Hepatocyte (in vitro differentiated cells): ENCODE data around the gene GRM6.

Experiments used
- EZH2 ChIP-seq: fragments of 200-600 bp; sonication (generic); IDR thresholded peaks from 2 replicates; pipeline ENCODE4 v1.6.1; 2016; ENCODE audit warnings: antibody characterized with exemption, mild to moderate bottlenecking, borderline replicate concordance
- EZH2phosphoT487 ChIP-seq: fragments of 200-600 bp; sonication (generic); IDR thresholded peaks from one replicate; pipeline ENCODE4 v1.6.1; 2018; ENCODE audit warnings: antibody characterized with exemption, mild to moderate bottlenecking, low read depth, moderate library complexity; ENCODE audit not compliant: unreplicated experiment, severe bottlenecking
- TF ChIP-seq, protein P1 (sequence below): fragments of 200-600 bp; sonication (generic); IDR thresholded peaks from 2 replicates; pipeline ENCODE4 v1.5.1; 2016; ENCODE audit warnings: antibody characterized with exemption, mild to moderate bottlenecking; ENCODE audit not compliant: poor library complexity

DNA sequence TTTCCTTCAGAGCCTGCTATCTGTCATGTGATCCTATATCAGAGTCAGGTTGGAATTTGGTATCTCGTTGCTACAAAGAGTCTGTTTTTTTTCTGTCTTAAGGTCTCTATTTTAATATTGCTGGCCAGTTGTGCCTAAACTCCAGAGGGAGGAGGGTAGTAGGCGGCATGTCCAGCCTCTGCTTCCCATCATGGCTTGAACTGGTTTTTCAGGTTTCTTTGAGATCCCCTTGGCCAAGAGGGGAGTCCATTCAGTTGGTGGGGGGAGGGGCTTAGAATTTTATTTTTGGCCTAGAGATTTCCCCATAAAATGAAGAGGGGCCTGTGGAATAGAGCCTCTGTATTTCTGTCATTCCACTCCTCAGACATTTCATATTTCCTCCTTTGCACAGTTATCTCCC lies 49.6 kb upstream of the GRM6 start:
- TF ChIP-seq, protein P1, sequence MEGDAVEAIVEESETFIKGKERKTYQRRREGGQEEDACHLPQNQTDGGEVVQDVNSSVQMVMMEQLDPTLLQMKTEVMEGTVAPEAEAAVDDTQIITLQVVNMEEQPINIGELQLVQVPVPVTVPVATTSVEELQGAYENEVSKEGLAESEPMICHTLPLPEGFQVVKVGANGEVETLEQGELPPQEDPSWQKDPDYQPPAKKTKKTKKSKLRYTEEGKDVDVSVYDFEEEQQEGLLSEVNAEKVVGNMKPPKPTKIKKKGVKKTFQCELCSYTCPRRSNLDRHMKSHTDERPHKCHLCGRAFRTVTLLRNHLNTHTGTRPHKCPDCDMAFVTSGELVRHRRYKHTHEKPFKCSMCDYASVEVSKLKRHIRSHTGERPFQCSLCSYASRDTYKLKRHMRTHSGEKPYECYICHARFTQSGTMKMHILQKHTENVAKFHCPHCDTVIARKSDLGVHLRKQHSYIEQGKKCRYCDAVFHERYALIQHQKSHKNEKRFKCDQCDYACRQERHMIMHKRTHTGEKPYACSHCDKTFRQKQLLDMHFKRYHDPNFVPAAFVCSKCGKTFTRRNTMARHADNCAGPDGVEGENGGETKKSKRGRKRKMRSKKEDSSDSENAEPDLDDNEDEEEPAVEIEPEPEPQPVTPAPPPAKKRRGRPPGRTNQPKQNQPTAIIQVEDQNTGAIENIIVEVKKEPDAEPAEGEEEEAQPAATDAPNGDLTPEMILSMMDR = no peak
- TF ChIP-seq EZH2 = no peak
- no peak for TF ChIP-seq EZH2phosphoT487
